GM23338 (cell line): ENCODE results near the gene PDE10A. TPM values are rescaled to one million over a fixed set of nuclear protein-coding genes. Genes with fewer than 3 reads are reported as not detected.

ENCODE experiments used
- ATAC-seq: fragments of 200-7000 bp; cut with Tn5 transposase; 3 replicates; pipeline ENCODE4 v1.9.1; 2020
- DNase-seq: peaks from one replicate; pipeline ENCODE4 v3.0.0-alpha.2; 2015; ENCODE audit warnings: low spot score
- H2AFZ ChIP-seq: fragments of 200-600 bp; sonication (generic); 2 replicates; pipeline ENCODE4 v1.8.0; 2016; ENCODE audit warnings: antibody characterized with exemption, mild to moderate bottlenecking, moderate library complexity
- H3F3A ChIP-seq: fragments of 200-600 bp; sonication (generic); replicated peaks from 2 replicates; pipeline ENCODE4 v1.8.0; 2017; ENCODE audit warnings: antibody characterized with exemption, mixed run types, low read depth
- H3K27ac ChIP-seq: fragments of 200-600 bp; sonication (generic); 2 replicates; pipeline ENCODE4 v1.6.1; 2016; ENCODE audit warnings: low read depth
- H3K27me3 ChIP-seq: fragments of 200-600 bp; sonication (generic); 2 replicates; pipeline ENCODE4 v1.8.0; 2016; ENCODE audit warnings: mild to moderate bottlenecking, mixed run types, moderate library complexity; ENCODE audit not compliant: insufficient read depth
- H3K36me3 ChIP-seq: fragments of 200-600 bp; sonication (generic); 2 replicates; pipeline ENCODE4 v1.8.0; 2016; ENCODE audit warnings: mild to moderate bottlenecking; ENCODE audit not compliant: insufficient read depth
- H3K4me1 ChIP-seq: fragments of 200-600 bp; sonication (generic); 2 replicates; pipeline ENCODE4 v1.8.0; 2016; ENCODE audit warnings: mild to moderate bottlenecking, moderate library complexity; ENCODE audit not compliant: insufficient read depth
- H3K4me2 ChIP-seq: fragments of 200-600 bp; sonication (generic); 2 replicates; pipeline ENCODE4 v1.7.1; 2017; ENCODE audit warnings: mixed run types
- H3K4me3 ChIP-seq: fragments of 200-600 bp; sonication (generic); 2 replicates; pipeline ENCODE4 v1.6.1; 2016; ENCODE audit warnings: mixed run types
- H3K79me2 ChIP-seq: fragments of 200-600 bp; sonication (generic); replicated peaks from 2 replicates; pipeline ENCODE4 v1.8.0; 2017; ENCODE audit warnings: mild to moderate bottlenecking; ENCODE audit not compliant: insufficient read depth
- H3K9me2 ChIP-seq: fragments of 200-600 bp; sonication (generic); 2 replicates; pipeline ENCODE4 v1.8.0; 2017; ENCODE audit not compliant: insufficient read depth
- H4K20me1 ChIP-seq: fragments of 200-600 bp; sonication (generic); replicated peaks from 2 replicates; pipeline ENCODE4 v1.8.0; 2017; ENCODE audit warnings: mild to moderate bottlenecking; ENCODE audit not compliant: insufficient read depth
- H3K27ac Mint-ChIP-seq: 2 replicates; pipeline ENCODE4 v1.8.0; 2020; ENCODE audit warnings: inconsistent platforms, mild to moderate bottlenecking, moderate library complexity, mixed read lengths
- H3K27me3 Mint-ChIP-seq: 3 replicates; pipeline ENCODE4 v1.8.0; 2022; ENCODE audit warnings: low read depth, mild to moderate bottlenecking, moderate library complexity, mixed read lengths, inconsistent platforms; ENCODE audit not compliant: insufficient read depth, poor library complexity
- H3K36me3 Mint-ChIP-seq: 3 replicates; pipeline ENCODE4 v1.8.0; 2021; ENCODE audit warnings: low read depth, mild to moderate bottlenecking, inconsistent platforms, moderate library complexity, mixed read lengths
- H3K4me1 Mint-ChIP-seq: 3 replicates; pipeline ENCODE4 v1.8.0; 2020; ENCODE audit warnings: mild to moderate bottlenecking, inconsistent platforms, mixed read lengths
- H3K4me3 Mint-ChIP-seq: 3 replicates; pipeline ENCODE4 v1.8.0; 2021; ENCODE audit warnings: moderate library complexity, mild to moderate bottlenecking, inconsistent platforms, mixed read lengths
- H3K9me3 Mint-ChIP-seq: 3 replicates; pipeline ENCODE4 v1.8.0; 2020; ENCODE audit warnings: moderate library complexity, mild to moderate bottlenecking, inconsistent platforms, mixed read lengths
- CREB1 ChIP-seq: fragments of 250-450 bp; sonication (Bioruptor Pico); IDR thresholded peaks from 2 replicates; pipeline ENCODE4 v1.5.0; 2020; ENCODE audit warnings: low read depth, mild to moderate bottlenecking, moderate library complexity
- EZH2 ChIP-seq: fragments of 200-600 bp; sonication (generic); IDR thresholded peaks from one replicate; pipeline ENCODE4 v1.8.0; 2017; ENCODE audit warnings: antibody characterized with exemption, mild to moderate bottlenecking, low read depth; ENCODE audit not compliant: unreplicated experiment
- NANOG ChIP-seq: IDR thresholded peaks from 2 replicates; pipeline ENCODE4 v1.6.1; 2016; ENCODE audit warnings: antibody characterized with exemption, borderline replicate concordance
- polyA plus RNA-seq: library from polyadenylated mRNA; unstranded; fragments of >200 nt; fragmentation: Nextera tagmentation; extraction: Ambion mirVana; gene quantifications from 2 replicates; pipeline ENCODE4 v1.2.1, GENCODE V29; 2016
- total RNA-seq: library from RNA; depleted of rRNA; stranded (reverse); fragments of >200 nt; shearing (Covaris generic); gene quantifications from 2 replicates; pipeline ENCODE4 v1.2.3, GENCODE V29; 2014
- TF ChIP-seq, protein P1 (sequence below): IDR thresholded peaks from one replicate; pipeline ENCODE4 v1.6.1; 2018; ENCODE audit warnings: antibody characterized with exemption; ENCODE audit not compliant: unreplicated experiment
- TF ChIP-seq, protein P2 (sequence below): fragments of 250-450 bp; sonication (Bioruptor Pico); IDR thresholded peaks from 2 replicates; pipeline ENCODE4 v1.5.0; 2020; ENCODE audit warnings: mild to moderate bottlenecking, moderate library complexity
- TF ChIP-seq, protein P3 (sequence below): IDR thresholded peaks from 2 replicates; pipeline ENCODE4 v1.6.1; 2016; ENCODE audit warnings: antibody characterized with exemption

The PDE10A gene
- total and polyA plus RNA-seq, 2 experiments from 2014 or later: 0.50 to 3.9 TPM

DNA sequence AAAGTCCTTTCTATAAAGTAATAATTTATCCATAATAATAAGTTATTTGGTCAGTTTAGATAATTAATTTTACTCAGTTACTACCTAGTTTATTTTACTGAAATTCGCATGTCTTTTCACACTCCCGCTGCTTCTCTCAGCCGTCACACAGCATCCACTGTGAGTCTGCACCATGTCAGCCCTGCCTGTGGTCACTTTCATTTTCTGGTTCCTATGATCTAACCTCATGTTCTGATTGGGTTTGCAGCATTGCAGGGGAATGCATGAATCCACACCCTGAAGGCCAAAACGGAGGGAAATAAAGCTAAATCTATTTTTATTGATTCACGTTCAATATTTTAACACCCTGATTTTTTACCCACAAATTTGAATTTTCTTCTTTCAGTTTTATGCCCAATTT, 47.4 kb downstream of the PDE10A start:
- Histone ChIP-seq H3F3A (no peaks in the 10 kb centered on the region), H3K79me2 (no peaks in the 10 kb centered on the region), H3K27ac (no peak overlapping the region), H3K4me1 (peaks cover 21% of the 10 kb centered on the region), H3K27me3 (no peaks in the 10 kb centered on the region), H3K4me3 (no peak overlapping the region), H3K9me2 (no peaks in the 10 kb centered on the region; the same call in 1 of the 2 replicates), H2AFZ (no peak overlapping the region), H3K36me3 (no peaks in the 10 kb centered on the region), H4K20me1 (no peaks in the 10 kb centered on the region), H3K4me2 (no peak overlapping the region)
- no peak overlapping the region; the same call in 2 of the 3 replicates for H3K4me3 Mint-ChIP-seq
- H3K27ac Mint-ChIP-seq: peak overlapping the region; percentile 83
- H3K4me1 Mint-ChIP-seq: peaks cover 7% of the 10 kb centered on the region
- TF ChIP-seq, protein P1, sequence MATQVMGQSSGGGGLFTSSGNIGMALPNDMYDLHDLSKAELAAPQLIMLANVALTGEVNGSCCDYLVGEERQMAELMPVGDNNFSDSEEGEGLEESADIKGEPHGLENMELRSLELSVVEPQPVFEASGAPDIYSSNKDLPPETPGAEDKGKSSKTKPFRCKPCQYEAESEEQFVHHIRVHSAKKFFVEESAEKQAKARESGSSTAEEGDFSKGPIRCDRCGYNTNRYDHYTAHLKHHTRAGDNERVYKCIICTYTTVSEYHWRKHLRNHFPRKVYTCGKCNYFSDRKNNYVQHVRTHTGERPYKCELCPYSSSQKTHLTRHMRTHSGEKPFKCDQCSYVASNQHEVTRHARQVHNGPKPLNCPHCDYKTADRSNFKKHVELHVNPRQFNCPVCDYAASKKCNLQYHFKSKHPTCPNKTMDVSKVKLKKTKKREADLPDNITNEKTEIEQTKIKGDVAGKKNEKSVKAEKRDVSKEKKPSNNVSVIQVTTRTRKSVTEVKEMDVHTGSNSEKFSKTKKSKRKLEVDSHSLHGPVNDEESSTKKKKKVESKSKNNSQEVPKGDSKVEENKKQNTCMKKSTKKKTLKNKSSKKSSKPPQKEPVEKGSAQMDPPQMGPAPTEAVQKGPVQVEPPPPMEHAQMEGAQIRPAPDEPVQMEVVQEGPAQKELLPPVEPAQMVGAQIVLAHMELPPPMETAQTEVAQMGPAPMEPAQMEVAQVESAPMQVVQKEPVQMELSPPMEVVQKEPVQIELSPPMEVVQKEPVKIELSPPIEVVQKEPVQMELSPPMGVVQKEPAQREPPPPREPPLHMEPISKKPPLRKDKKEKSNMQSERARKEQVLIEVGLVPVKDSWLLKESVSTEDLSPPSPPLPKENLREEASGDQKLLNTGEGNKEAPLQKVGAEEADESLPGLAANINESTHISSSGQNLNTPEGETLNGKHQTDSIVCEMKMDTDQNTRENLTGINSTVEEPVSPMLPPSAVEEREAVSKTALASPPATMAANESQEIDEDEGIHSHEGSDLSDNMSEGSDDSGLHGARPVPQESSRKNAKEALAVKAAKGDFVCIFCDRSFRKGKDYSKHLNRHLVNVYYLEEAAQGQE: no peak
- TF ChIP-seq CREB1: no peak
- H3K36me3 Mint-ChIP-seq: no peaks in the 10 kb centered on the region
- DNase-seq: no peak
- ATAC-seq: peak; percentile 56
- peaks cover 1% of the 10 kb centered on the region for H3K27me3 Mint-ChIP-seq
- H3K9me3 Mint-ChIP-seq: no peaks in the 10 kb centered on the region; the same call in 2 of the 3 replicates

DNA sequence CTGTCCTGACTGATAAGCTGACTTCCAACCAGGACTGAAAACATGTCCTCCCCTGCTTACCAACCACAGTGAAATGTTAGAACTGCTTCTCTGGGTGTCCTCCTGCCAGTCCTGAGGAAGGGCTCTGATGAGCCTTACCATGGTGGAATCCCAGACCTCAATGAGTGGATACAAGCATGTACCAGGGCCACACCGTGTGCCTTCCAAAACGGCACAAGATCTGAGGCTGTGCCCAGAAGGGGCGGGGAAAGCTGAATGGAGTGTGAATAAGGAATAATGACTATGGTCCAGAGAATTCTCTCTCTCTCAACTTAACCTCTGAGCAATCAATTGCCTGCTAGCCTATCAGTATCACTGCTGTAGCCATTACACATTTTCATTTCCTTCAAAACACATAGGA, 51.7 kb downstream of the PDE10A start:
- no peaks in the 10 kb centered on the region; the same call in 2 of the 3 replicates for H3K9me3 Mint-ChIP-seq
- DNase-seq: no peak
- H3K4me2 ChIP-seq: no peak overlapping the region
- H3K4me1 Mint-ChIP-seq: peaks cover 7% of the 10 kb centered on the region
- ATAC-seq: no peak
- H3K27me3 Mint-ChIP-seq: peaks cover 1% of the 10 kb centered on the region
- H3K27ac Mint-ChIP-seq: no peak overlapping the region
- H3F3A ChIP-seq: no peaks in the 10 kb centered on the region
- H3K79me2 ChIP-seq: no peaks in the 10 kb centered on the region
- no peaks in the 10 kb centered on the region for H3K27me3 ChIP-seq
- no peaks in the 10 kb centered on the region for H3K36me3 Mint-ChIP-seq
- H3K9me2 ChIP-seq: no peaks in the 10 kb centered on the region
- H2AFZ ChIP-seq: no peak overlapping the region
- peaks cover 11% of the 10 kb centered on the region for H3K4me1 ChIP-seq
- H3K4me3 Mint-ChIP-seq: no peak overlapping the region
- no peaks in the 10 kb centered on the region for H3K36me3 ChIP-seq
- no peaks in the 10 kb centered on the region for H4K20me1 ChIP-seq
- no peak overlapping the region for H3K27ac ChIP-seq
- no peak overlapping the region for H3K4me3 ChIP-seq
- TF ChIP-seq EZH2 (no peak), NANOG (no peak)
- TF ChIP-seq, protein P1: no peak
- TF ChIP-seq, protein P2, sequence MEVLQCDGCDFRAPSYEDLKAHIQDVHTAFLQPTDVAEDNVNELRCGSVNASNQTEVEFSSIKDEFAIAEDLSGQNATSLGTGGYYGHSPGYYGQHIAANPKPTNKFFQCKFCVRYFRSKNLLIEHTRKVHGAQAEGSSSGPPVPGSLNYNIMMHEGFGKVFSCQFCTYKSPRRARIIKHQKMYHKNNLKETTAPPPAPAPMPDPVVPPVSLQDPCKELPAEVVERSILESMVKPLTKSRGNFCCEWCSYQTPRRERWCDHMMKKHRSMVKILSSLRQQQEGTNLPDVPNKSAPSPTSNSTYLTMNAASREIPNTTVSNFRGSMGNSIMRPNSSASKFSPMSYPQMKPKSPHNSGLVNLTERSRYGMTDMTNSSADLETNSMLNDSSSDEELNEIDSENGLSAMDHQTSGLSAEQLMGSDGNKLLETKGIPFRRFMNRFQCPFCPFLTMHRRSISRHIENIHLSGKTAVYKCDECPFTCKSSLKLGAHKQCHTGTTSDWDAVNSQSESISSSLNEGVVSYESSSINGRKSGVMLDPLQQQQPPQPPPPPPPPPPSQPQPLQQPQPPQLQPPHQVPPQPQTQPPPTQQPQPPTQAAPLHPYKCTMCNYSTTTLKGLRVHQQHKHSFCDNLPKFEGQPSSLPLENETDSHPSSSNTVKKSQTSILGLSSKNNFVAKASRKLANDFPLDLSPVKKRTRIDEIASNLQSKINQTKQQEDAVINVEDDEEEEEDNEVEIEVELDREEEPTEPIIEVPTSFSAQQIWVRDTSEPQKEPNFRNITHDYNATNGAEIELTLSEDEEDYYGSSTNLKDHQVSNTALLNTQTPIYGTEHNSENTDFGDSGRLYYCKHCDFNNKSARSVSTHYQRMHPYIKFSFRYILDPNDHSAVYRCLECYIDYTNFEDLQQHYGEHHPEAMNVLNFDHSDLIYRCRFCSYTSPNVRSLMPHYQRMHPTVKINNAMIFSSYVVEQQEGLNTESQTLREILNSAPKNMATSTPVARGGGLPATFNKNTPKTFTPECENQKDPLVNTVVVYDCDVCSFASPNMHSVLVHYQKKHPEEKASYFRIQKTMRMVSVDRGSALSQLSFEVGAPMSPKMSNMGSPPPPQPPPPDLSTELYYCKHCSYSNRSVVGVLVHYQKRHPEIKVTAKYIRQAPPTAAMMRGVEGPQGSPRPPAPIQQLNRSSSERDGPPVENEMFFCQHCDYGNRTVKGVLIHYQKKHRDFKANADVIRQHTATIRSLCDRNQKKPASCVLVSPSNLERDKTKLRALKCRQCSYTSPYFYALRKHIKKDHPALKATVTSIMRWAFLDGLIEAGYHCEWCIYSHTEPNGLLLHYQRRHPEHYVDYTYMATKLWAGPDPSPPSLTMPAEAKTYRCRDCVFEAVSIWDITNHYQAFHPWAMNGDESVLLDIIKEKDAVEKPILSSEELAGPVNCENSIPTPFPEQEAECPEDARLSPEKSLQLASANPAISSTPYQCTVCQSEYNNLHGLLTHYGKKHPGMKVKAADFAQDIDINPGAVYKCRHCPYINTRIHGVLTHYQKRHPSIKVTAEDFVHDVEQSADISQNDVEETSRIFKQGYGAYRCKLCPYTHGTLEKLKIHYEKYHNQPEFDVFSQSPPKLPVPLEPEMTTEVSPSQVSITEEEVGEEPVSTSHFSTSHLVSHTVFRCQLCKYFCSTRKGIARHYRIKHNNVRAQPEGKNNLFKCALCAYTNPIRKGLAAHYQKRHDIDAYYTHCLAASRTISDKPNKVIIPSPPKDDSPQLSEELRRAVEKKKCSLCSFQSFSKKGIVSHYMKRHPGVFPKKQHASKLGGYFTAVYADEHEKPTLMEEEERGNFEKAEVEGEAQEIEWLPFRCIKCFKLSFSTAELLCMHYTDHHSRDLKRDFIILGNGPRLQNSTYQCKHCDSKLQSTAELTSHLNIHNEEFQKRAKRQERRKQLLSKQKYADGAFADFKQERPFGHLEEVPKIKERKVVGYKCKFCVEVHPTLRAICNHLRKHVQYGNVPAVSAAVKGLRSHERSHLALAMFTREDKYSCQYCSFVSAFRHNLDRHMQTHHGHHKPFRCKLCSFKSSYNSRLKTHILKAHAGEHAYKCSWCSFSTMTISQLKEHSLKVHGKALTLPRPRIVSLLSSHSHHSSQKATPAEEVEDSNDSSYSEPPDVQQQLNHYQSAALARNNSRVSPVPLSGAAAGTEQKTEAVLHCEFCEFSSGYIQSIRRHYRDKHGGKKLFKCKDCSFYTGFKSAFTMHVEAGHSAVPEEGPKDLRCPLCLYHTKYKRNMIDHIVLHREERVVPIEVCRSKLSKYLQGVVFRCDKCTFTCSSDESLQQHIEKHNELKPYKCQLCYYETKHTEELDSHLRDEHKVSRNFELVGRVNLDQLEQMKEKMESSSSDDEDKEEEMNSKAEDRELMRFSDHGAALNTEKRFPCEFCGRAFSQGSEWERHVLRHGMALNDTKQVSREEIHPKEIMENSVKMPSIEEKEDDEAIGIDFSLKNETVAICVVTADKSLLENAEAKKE (CRISPR knock-in tag): no peak
- TF ChIP-seq, protein P3, sequence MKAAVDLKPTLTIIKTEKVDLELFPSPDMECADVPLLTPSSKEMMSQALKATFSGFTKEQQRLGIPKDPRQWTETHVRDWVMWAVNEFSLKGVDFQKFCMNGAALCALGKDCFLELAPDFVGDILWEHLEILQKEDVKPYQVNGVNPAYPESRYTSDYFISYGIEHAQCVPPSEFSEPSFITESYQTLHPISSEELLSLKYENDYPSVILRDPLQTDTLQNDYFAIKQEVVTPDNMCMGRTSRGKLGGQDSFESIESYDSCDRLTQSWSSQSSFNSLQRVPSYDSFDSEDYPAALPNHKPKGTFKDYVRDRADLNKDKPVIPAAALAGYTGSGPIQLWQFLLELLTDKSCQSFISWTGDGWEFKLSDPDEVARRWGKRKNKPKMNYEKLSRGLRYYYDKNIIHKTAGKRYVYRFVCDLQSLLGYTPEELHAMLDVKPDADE: no peak
